Ovary (tissue), 3 donors: Measurements from ENCODE around the gene LRTM2.

Source experiments
- CTCF ChIP-seq, 3 donors: fragments of 450-650 bp in 2 of 3; fragments of 200-600 bp in 1 of 3; IDR thresholded peaks; one replicate each; pipeline versions ENCODE4 v1.5.1 to v1.8.0; 2016 to 2022; ENCODE audit warnings: antibody characterized with exemption in 3 of 3, mild to moderate bottlenecking in 1 of 3
- EP300 ChIP-seq: sonication (generic); formaldehyde crosslinking; IDR thresholded peaks from one replicate; pipeline ENCODE4 v1.6.1; 2017; ENCODE audit warnings: antibody characterized with exemption
- donor health status: DM: no; HTN: no; CAD: no.

- TF ChIP-seq EP300 (no peak), CTCF (IDR thresholded peaks at IDR 0.05) (no peak)
Observed at GRCh38 chr12:1845427-1845826, 25.1 kb downstream of the LRTM2 start.
